NB4 (cell line): ENCODE measurements around the gene GTF2F1.

Source experiments
- CTCF ChIP-seq: IDR thresholded peaks from one replicate; pipeline ENCODE4 v1.5.1; 2012; ENCODE audit warnings: low read depth, low read length
- MAX ChIP-seq: IDR thresholded peaks from 2 replicates; pipeline ENCODE4 v1.6.1; 2011; ENCODE audit warnings: low read depth, low read length
- POLR2A ChIP-seq: IDR thresholded peaks from 2 replicates; pipeline ENCODE4 v1.6.1; 2011; ENCODE audit warnings: mild to moderate bottlenecking; ENCODE audit not compliant: insufficient read length; ENCODE audit errors: extremely low read depth

GRCh38 chr19:6427131-6427530 is 34.2 kb upstream of the GTF2F1 start:
- TF ChIP-seq CTCF (no peak), MAX (no peak), POLR2A (no peak)
